HepG2 (cell line): ENCODE results near the gene ITGAE. TPM values are rescaled to one million over a fixed set of nuclear protein-coding genes. Genes with fewer than 3 reads are reported as not detected.

Experiments used
- ATF2 ChIP-seq: sonication (generic); formaldehyde crosslinking; IDR thresholded peaks from 2 replicates; pipeline ENCODE4 v1.4.0; 2020; ENCODE audit warnings: missing genetic modification reagents
- ATF7 ChIP-seq, 2 experiments: fragments of 450-650 bp in 1 of 2; sonication (generic) in 1 of 2; formaldehyde crosslinking in 1 of 2; IDR thresholded peaks; 2 replicates each; pipeline versions ENCODE4 v1.4.0 to v1.6.1; 2016 to 2020; ENCODE audit warnings: antibody characterized with exemption in 1 of 2, mild to moderate bottlenecking in 1 of 2, missing genetic modification reagents in 1 of 2
- CC2D1A ChIP-seq: sonication (generic); formaldehyde crosslinking; IDR thresholded peaks from 2 replicates; pipeline ENCODE4 v1.8.1; 2023; ENCODE audit warnings: mild to moderate bottlenecking, missing genetic modification reagents
- HES4 ChIP-seq: sonication (generic); formaldehyde crosslinking; IDR thresholded peaks from 2 replicates; pipeline ENCODE4 v1.9.0; 2021; ENCODE audit warnings: mild to moderate bottlenecking, missing genetic modification reagents, borderline replicate concordance
- ISX ChIP-seq: sonication (generic); formaldehyde crosslinking; conservative IDR thresholded peaks from 2 replicates; pipeline ENCODE4 v1.5.0; 2020; ENCODE audit warnings: missing genetic modification reagents
- KLF11 ChIP-seq: IDR thresholded peaks from 2 replicates; pipeline ENCODE4 v1.6.1; 2016; ENCODE audit warnings: missing compliant biosample characterization
- MTA3 ChIP-seq: sonication (generic); formaldehyde crosslinking; IDR thresholded peaks from 2 replicates; pipeline ENCODE4 v1.4.0; 2020; ENCODE audit warnings: missing genetic modification reagents
- MYPOP ChIP-seq: sonication (generic); formaldehyde crosslinking; IDR thresholded peaks from 2 replicates; pipeline ENCODE4 v1.8.1; 2023; ENCODE audit warnings: mild to moderate bottlenecking, moderate library complexity, missing genetic modification reagents
- RBFOX2 ChIP-seq: fragments of 200-400 bp; formaldehyde crosslinking; IDR thresholded peaks from 2 replicates; pipeline ENCODE4 v1.6.1; 2017; ENCODE audit warnings: low read depth, mild to moderate bottlenecking, low read length
- TCF7L2 ChIP-seq: IDR thresholded peaks from 2 replicates; pipeline ENCODE4 v1.6.1; 2011; ENCODE audit warnings: mild to moderate bottlenecking, low read depth, low read length, moderate library complexity
- WIZ ChIP-seq: sonication (generic); formaldehyde crosslinking; IDR thresholded peaks from 2 replicates; pipeline ENCODE4 v1.5.1; 2020; ENCODE audit warnings: mild to moderate bottlenecking, missing genetic modification reagents
- ZBTB20 ChIP-seq: sonication (generic); formaldehyde crosslinking; IDR thresholded peaks from 2 replicates; pipeline ENCODE4 v1.8.1; 2023; ENCODE audit warnings: missing genetic modification reagents, low read depth, mild to moderate bottlenecking, borderline replicate concordance
- ZNF24 ChIP-seq: fragments of 450-650 bp; IDR thresholded peaks from 2 replicates; pipeline ENCODE4 v1.6.1; 2017; ENCODE audit warnings: antibody characterized with exemption, mild to moderate bottlenecking
- ZNF251 ChIP-seq: sonication (generic); formaldehyde crosslinking; IDR thresholded peaks from 2 replicates; pipeline ENCODE4 v1.9.0; 2021; ENCODE audit warnings: mild to moderate bottlenecking, missing genetic modification reagents
- ZNF3 ChIP-seq: IDR thresholded peaks from 2 replicates; pipeline ENCODE4 v1.7.0; 2017; ENCODE audit warnings: inconsistent platforms
- ZSCAN12 ChIP-seq: sonication (generic); formaldehyde crosslinking; IDR thresholded peaks from 2 replicates; pipeline ENCODE4 v1.9.0; 2021; ENCODE audit warnings: mild to moderate bottlenecking, missing genetic modification reagents
- polyA plus RNA-seq, 8 experiments: library from polyadenylated mRNA; depleted of rRNA in 3 of 8; stranded (reverse) in 7 of 8; unstranded in 1 of 8; fragments of >200 nt; fragmentation: Illumina TruSeq in 4 of 8; extraction: Trizol in 4 of 8; gene quantifications; 2 replicates each; pipeline versions ENCODE4 v1.2.1 to v1.2.3, GENCODE V29; 2011 to 2016; ENCODE audit warnings: low read depth in 4 of 8, missing spikeins in 1 of 8, mixed read lengths in 1 of 8; ENCODE audit not compliant: insufficient read depth in 1 of 8
- total RNA-seq, 5 experiments: library from RNA; depleted of rRNA; stranded (reverse); fragments of >200 nt; fragmentation: Illumina TruSeq; extraction: Trizol; gene quantifications; 2 replicates each; pipeline ENCODE4 v1.2.3, GENCODE V29; 2016; ENCODE audit warnings: low read depth in 1 of 5
- TF ChIP-seq, protein P1 (sequence below): IDR thresholded peaks from 2 replicates; pipeline ENCODE4 v1.6.1; 2016
- TF ChIP-seq, protein P2 (sequence below): sonication (generic); formaldehyde crosslinking; conservative IDR thresholded peaks from 2 replicates; pipeline ENCODE4 v1.8.1; 2023; ENCODE audit warnings: missing genetic modification reagents
- TF ChIP-seq, protein P3 (sequence below): sonication (generic); formaldehyde crosslinking; conservative IDR thresholded peaks from 2 replicates; pipeline ENCODE4 v1.4.0; 2020; ENCODE audit warnings: missing genetic modification reagents
- TF ChIP-seq, protein P4 (sequence below): sonication (generic); formaldehyde crosslinking; IDR thresholded peaks from 2 replicates; pipeline ENCODE4 v1.8.1; 2023; ENCODE audit warnings: mild to moderate bottlenecking, inconsistent platforms, moderate library complexity, missing genetic modification reagents, borderline replicate concordance

Gene ITGAE
- total and polyA plus RNA-seq, 2 of the 13 experiments (the other 11 are each of a cell fraction or from before 2014, with no cell fraction given) = 42.3 to 49.0 TPM

DNA sequence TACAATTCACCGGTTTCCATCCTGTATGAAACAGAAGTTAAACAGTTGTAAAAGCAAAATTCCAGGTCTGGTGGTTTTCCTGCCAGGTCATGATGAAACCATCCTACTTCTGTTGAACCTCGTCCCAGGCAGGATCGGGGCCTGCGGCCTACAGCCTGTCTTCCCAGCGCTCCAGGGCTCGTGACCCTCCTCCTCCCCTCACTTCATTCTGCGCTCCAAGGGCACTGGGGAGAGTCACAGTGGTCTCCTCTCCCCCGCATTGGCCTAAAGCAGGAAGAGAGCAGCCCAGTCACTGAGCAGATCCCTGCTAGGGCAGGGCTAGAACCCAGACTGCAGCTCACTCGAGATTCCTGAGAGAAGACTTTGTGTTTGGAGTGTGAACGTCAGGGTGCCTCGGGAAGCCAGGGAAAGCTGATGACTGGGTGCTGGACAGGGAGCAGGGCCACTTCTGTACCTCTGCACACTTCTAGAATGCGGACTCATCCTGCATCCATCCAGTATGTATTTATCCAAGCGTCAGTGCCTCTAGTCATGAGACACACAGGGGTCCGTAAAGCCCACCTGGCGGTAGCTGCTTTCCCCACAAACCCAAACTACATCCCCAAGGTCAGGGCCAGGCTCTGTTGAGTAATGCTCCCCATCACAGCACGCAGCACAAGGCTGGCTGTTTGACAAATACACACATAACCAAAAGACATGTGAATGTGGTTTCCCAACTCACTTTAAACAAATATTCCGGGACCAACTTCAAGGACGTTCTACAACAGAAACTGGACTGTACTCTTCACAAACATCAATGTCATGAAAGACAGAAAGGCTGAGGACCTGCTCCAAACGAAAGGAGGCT, 1.7 kb upstream of the ITGAE start (continued):
- TF ChIP-seq, protein P1, sequence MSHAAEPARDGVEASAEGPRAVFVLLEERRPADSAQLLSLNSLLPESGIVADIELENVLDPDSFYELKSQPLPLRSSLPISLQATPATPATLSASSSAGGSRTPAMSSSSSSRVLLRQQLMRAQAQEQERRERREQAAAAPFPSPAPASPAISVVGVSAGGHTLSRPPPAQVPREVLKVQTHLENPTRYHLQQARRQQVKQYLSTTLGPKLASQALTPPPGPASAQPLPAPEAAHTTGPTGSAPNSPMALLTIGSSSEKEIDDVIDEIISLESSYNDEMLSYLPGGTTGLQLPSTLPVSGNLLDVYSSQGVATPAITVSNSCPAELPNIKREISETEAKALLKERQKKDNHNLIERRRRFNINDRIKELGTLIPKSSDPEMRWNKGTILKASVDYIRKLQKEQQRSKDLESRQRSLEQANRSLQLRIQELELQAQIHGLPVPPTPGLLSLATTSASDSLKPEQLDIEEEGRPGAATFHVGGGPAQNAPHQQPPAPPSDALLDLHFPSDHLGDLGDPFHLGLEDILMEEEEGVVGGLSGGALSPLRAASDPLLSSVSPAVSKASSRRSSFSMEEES (CRISPR knock-in tag) = peak; percentile 99
- TF ChIP-seq MYPOP (CRISPR knock-in tag) (peak; percentile 85), ZNF251 (CRISPR knock-in tag) (no peak), ZBTB20 (CRISPR knock-in tag) (peak; percentile 87), ISX (CRISPR knock-in tag) (no peak), ATF2 (CRISPR knock-in tag) (peak; percentile 95), ZSCAN12 (CRISPR knock-in tag) (no peak), HES4 (CRISPR knock-in tag) (no peak), ZNF24 (no peak), CC2D1A (CRISPR knock-in tag) (no peak), ATF7 (IDR thresholded peaks at IDR 0.05) (peak; percentile 39; the same call in 1 of the 2 replicates), ATF7 (CRISPR knock-in tag; IDR thresholded peaks at IDR 0.05) (0 out of 2 replicates have a peak, but pooled peaks have one; percentile 59), KLF11 (CRISPR knock-in tag) (0 out of 2 replicates have a peak, but pooled peaks have one; percentile 0), TCF7L2 (no peak), ZNF3 (CRISPR knock-in tag) (peak; percentile 22; the same call in 1 of the 2 replicates), MTA3 (no peak), WIZ (CRISPR knock-in tag) (no peak; the same call in 1 of the 2 replicates), RBFOX2 (0 out of 2 replicates have a peak, but pooled peaks have one; percentile 47)
- TF ChIP-seq, protein P2, sequence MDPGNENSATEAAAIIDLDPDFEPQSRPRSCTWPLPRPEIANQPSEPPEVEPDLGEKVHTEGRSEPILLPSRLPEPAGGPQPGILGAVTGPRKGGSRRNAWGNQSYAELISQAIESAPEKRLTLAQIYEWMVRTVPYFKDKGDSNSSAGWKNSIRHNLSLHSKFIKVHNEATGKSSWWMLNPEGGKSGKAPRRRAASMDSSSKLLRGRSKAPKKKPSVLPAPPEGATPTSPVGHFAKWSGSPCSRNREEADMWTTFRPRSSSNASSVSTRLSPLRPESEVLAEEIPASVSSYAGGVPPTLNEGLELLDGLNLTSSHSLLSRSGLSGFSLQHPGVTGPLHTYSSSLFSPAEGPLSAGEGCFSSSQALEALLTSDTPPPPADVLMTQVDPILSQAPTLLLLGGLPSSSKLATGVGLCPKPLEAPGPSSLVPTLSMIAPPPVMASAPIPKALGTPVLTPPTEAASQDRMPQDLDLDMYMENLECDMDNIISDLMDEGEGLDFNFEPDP (CRISPR knock-in tag) = no peak
- TF ChIP-seq, protein P3, sequence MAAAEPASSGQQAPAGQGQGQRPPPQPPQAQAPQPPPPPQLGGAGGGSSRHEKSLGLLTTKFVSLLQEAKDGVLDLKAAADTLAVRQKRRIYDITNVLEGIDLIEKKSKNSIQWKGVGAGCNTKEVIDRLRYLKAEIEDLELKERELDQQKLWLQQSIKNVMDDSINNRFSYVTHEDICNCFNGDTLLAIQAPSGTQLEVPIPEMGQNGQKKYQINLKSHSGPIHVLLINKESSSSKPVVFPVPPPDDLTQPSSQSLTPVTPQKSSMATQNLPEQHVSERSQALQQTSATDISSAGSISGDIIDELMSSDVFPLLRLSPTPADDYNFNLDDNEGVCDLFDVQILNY (CRISPR knock-in tag) = 0 out of 2 replicates have a peak, but pooled peaks have one; percentile 12
- TF ChIP-seq, protein P4, sequence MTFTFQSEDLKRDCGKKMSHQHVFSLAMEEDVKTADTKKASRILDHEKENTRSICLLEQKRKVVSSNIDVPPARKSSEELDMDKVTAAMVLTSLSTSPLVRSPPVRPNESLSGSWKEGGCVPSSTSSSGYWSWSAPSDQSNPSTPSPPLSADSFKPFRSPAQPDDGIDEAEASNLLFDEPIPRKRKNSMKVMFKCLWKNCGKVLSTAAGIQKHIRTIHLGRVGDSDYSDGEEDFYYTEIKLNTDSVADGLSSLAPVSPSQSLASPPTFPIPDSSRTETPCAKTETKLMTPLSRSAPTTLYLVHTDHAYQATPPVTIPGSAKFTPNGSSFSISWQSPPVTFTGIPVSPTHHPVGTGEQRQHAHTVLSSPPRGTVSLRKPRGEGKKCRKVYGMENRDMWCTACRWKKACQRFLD (CRISPR knock-in tag) = no peak
